H1 (cell line): Measurements from ENCODE around the gene AIFM3. TPM values are rescaled to one million over a fixed set of nuclear protein-coding genes. Genes with fewer than 3 reads are reported as not detected.
A peak's percentile ranks its signal among the peaks of the same experiment; 100 is the strongest.

Experiments
- CTCF ChIA-PET: fragments of 300-600 bp; sonication (Branson Sonifier 250); formaldehyde crosslinking; loops from one replicate; lab custom pipeline; 2021; ENCODE audit not compliant: partially characterized antibody; lab: Charles Lee
- POLR2A ChIA-PET: fragments of 300-600 bp; sonication (Branson Sonifier 250); formaldehyde crosslinking; loops from one replicate; lab custom pipeline; 2021; ENCODE audit warnings: inconsistent platforms; ENCODE audit not compliant: partially characterized antibody; lab: Charles Lee
- DNase-seq, 2 experiments: peaks; one replicate each; pipeline versions ENCODE4 v3.0.0 to v3.0.0-alpha.2; 2010 to 2022; ENCODE audit warnings: low spot score in 2 of 2, low read depth in 1 of 2, mixed read lengths in 1 of 2
- FAIRE-seq: peaks from 2 replicates; lab custom pipeline; 2011; peaks lifted over from hg19 to GRCh38; lab: Jason Lieb, UNC
- H2AFZ ChIP-seq: 2 replicates; pipeline ENCODE4 v1.8.1; 2012; ENCODE audit warnings: low read length, inconsistent platforms
- H2AK5ac ChIP-seq: 2 replicates; pipeline ENCODE4 v1.6.1; 2013; ENCODE audit warnings: low read depth, low read length
- H2BK120ac ChIP-seq: replicated peaks from 2 replicates; pipeline ENCODE3; 2013; ENCODE audit warnings: low read depth, low read length, inconsistent platforms
- H2BK12ac ChIP-seq: 2 replicates; pipeline ENCODE4 v1.6.1; 2013; ENCODE audit warnings: low read depth, low read length
- H2BK15ac ChIP-seq: 2 replicates; pipeline ENCODE4 v1.6.1; 2013; ENCODE audit warnings: low read length
- H2BK20ac ChIP-seq: 2 replicates; pipeline ENCODE4 v1.6.1; 2013; ENCODE audit warnings: low read length
- H2BK5ac ChIP-seq: 2 replicates; pipeline ENCODE4 v1.6.1; 2013; ENCODE audit warnings: low read depth, low read length
- H3K14ac ChIP-seq: 2 replicates; pipeline ENCODE4 v1.6.1; 2013; ENCODE audit warnings: inconsistent platforms; ENCODE audit not compliant: insufficient read length
- H3K18ac ChIP-seq: 2 replicates; pipeline ENCODE4 v1.6.1; 2013; ENCODE audit warnings: low read length; ENCODE audit errors: extremely low read depth
- H3K23ac ChIP-seq: 2 replicates; pipeline ENCODE4 v1.6.1; 2013; ENCODE audit warnings: inconsistent platforms; ENCODE audit not compliant: insufficient read length
- H3K23me2 ChIP-seq: 2 replicates; pipeline ENCODE4 v1.6.1; 2013; ENCODE audit warnings: low read depth, low read length
- H3K27ac ChIP-seq: 2 replicates; pipeline ENCODE4 v1.6.1; 2011; ENCODE audit warnings: low read depth, low read length, inconsistent platforms
- H3K27me3 ChIP-seq, 4 experiments: replicated peaks in 1 of 4; 1 replicate in 1 of 4; 2 replicates in 3 of 4; pipeline versions ENCODE4 v1.6.1 to v1.8.1; 2011 to 2013; ENCODE audit warnings: low read length in 3 of 4, mild to moderate bottlenecking in 3 of 4, inconsistent platforms in 2 of 4, mixed read lengths in 2 of 4, moderate library complexity in 1 of 4; ENCODE audit not compliant: control insufficient read depth in 3 of 4, insufficient read depth in 3 of 4; ENCODE audit errors: extremely low read depth in 1 of 4
- H3K36me3 ChIP-seq, 4 experiments: 2 replicates each; pipeline versions ENCODE4 v1.6.1 to v1.8.1; 2011 to 2013; ENCODE audit warnings: mild to moderate bottlenecking in 4 of 4, low read length in 3 of 4, moderate library complexity in 2 of 4, control low read depth in 1 of 4, inconsistent platforms in 1 of 4; ENCODE audit not compliant: insufficient read depth in 4 of 4, control insufficient read depth in 2 of 4
- H3K4ac ChIP-seq: replicated peaks from 2 replicates; pipeline ENCODE3; 2013; ENCODE audit warnings: low read length, low read depth, mixed read lengths, inconsistent platforms; ENCODE audit not compliant: insufficient read length
- H3K4me1 ChIP-seq, 4 experiments: replicated peaks in 1 of 4; 1 replicate in 1 of 4; 2 replicates in 3 of 4; pipeline versions ENCODE4 v1.6.1 to v1.8.1; 2011 to 2013; ENCODE audit warnings: low read length in 3 of 4, inconsistent platforms in 2 of 4, mixed read lengths in 1 of 4; ENCODE audit not compliant: insufficient read depth in 4 of 4, control insufficient read depth in 3 of 4
- H3K4me2 ChIP-seq, 2 experiments: 2 replicates each; pipeline versions ENCODE4 v1.6.1 to v1.8.1; 2011 to 2013; ENCODE audit warnings: low read depth in 2 of 2, low read length in 2 of 2, control low read depth in 1 of 2, inconsistent platforms in 1 of 2, mild to moderate bottlenecking in 1 of 2; ENCODE audit not compliant: insufficient read depth in 1 of 2
- H3K4me3 ChIP-seq, 4 experiments: fragments of 200-600, 300-600 bp in 1 of 4; sonication (generic), shearing (Covaris generic), sonication (Bioruptor Twin) in 1 of 4; 2 replicates each; pipeline versions ENCODE4 v1.5.1 to v1.8.1; 2011 to 2016; ENCODE audit warnings: low read length in 4 of 4, low read depth in 3 of 4, control low read depth in 2 of 4, inconsistent platforms in 2 of 4, mild to moderate bottlenecking in 2 of 4, mixed read lengths in 1 of 4, moderate library complexity in 1 of 4; ENCODE audit not compliant: insufficient read depth in 2 of 4; ENCODE audit errors: extremely low read depth in 1 of 4
- H3K56ac ChIP-seq: replicated peaks from 2 replicates; pipeline ENCODE3; 2013; ENCODE audit warnings: low read depth, mild to moderate bottlenecking, mixed read lengths, low read length, inconsistent platforms; ENCODE audit not compliant: insufficient read length
- H3K79me1 ChIP-seq: 2 replicates; pipeline ENCODE4 v1.6.1; 2013; ENCODE audit warnings: low read depth, low read length, control low read depth
- H3K79me2 ChIP-seq, 2 experiments: 2 replicates each; pipeline versions ENCODE4 v1.6.1 to v1.8.1; 2012 to 2013; ENCODE audit warnings: low read length in 2 of 2, mild to moderate bottlenecking in 2 of 2, inconsistent platforms in 1 of 2; ENCODE audit not compliant: insufficient read depth in 2 of 2, control insufficient read depth in 1 of 2
- H3K9ac ChIP-seq, 4 experiments: replicated peaks in 1 of 4; 1 replicate in 1 of 4; 2 replicates in 3 of 4; pipeline versions ENCODE4 v1.6.1 to v1.8.1; 2011 to 2013; ENCODE audit warnings: low read depth in 3 of 4, low read length in 3 of 4, control low read depth in 2 of 4, mild to moderate bottlenecking in 2 of 4, moderate library complexity in 2 of 4, inconsistent platforms in 1 of 4; ENCODE audit errors: extremely low read depth in 1 of 4
- H3K9me3 ChIP-seq, 2 experiments: 2 replicates each; pipeline versions ENCODE4 v1.6.1 to v1.8.1; 2012 to 2013; ENCODE audit warnings: mild to moderate bottlenecking in 2 of 2, moderate library complexity in 2 of 2, control low read depth in 1 of 2, inconsistent platforms in 1 of 2, low read depth in 1 of 2, low read length in 1 of 2, mixed read lengths in 1 of 2; ENCODE audit not compliant: insufficient read depth in 2 of 2
- H4K20me1 ChIP-seq, 2 experiments: replicated peaks in 1 of 2; 2 replicates each; pipeline versions ENCODE3 to v1.8.1; 2011 to 2013; ENCODE audit warnings: inconsistent platforms in 2 of 2, low read length in 2 of 2, mild to moderate bottlenecking in 1 of 2; ENCODE audit not compliant: insufficient read depth in 2 of 2, control insufficient read depth in 1 of 2
- H4K5ac ChIP-seq: 2 replicates; pipeline ENCODE4 v1.6.1; 2013; ENCODE audit warnings: low read length, low read depth, mixed read lengths, inconsistent platforms; ENCODE audit not compliant: insufficient read length
- H4K8ac ChIP-seq: 2 replicates; pipeline ENCODE4 v1.8.0; 2013; ENCODE audit warnings: mild to moderate bottlenecking, moderate library complexity, low read length, inconsistent platforms; ENCODE audit not compliant: insufficient read depth; ENCODE audit errors: extremely low read depth
- H4K91ac ChIP-seq: replicated peaks from 2 replicates; pipeline ENCODE3; 2013; ENCODE audit warnings: low read length, mixed read lengths, inconsistent platforms; ENCODE audit not compliant: insufficient read length
- CEBPB ChIP-seq: IDR thresholded peaks from 2 replicates; pipeline ENCODE4 v1.6.1; 2012; ENCODE audit warnings: low read depth, low read length
- CHD1 ChIP-seq: IDR thresholded peaks from 2 replicates; pipeline ENCODE4 v1.6.1; 2012; ENCODE audit warnings: low read depth, low read length, improper control_type of control experiment
- POLR2AphosphoS5 ChIP-seq: IDR thresholded peaks from 2 replicates; pipeline ENCODE4 v1.6.1; 2011; ENCODE audit warnings: low read depth, low read length
- WGBS, 2 experiments: shearing (Covaris generic) in 1 of 2; methylation state at CpG; one replicate each; pipeline versions ENCODE4 v1.1.6 to v1.1.7; 2013 to 2015; ENCODE audit warnings: low lambda C conversion rate in 2 of 2, mixed read lengths in 2 of 2, inconsistent platforms in 1 of 2, low coverage in 1 of 2, missing lambda C conversion rate in 1 of 2; ENCODE audit not compliant: insufficient replicate concordance in 2 of 2, insufficient coverage in 1 of 2, insufficient read length in 1 of 2; ENCODE audit errors: extremely low coverage in 1 of 2, missing lambda C conversion rate in 1 of 2; 5-methylcytosine and 5-hydroxymethylcytosine counted together
- polyA plus RNA-seq, 7 experiments: library from polyadenylated mRNA; depleted of rRNA in 3 of 7; stranded (reverse) in 5 of 7; unstranded in 2 of 7; fragments of >200 nt in 5 of 7; fragments of 200-250 nt in 2 of 7; gene quantifications; 1 replicate in 5 of 7; 2 replicates in 1 of 7; 4 replicates in 1 of 7; pipeline versions ENCODE4 v1.2.1 to v1.2.3, GENCODE V29; 2011 to 2013; ENCODE audit warnings: missing spikeins in 2 of 7, mixed read lengths in 2 of 7
- total RNA-seq: library from RNA; stranded (reverse); fragmentation: NEBNext Ultra II Directional; extraction: Animal tissue kit (Norgen Biotek cat#: 25700); gene quantifications from 2 replicates; pipeline ENCODE4 v1.2.1, GENCODE V29; 2021

Gene AIFM3
- total and polyA plus RNA-seq, 2 of the 8 experiments (the other 6 are each of a cell fraction or from before 2014, with no cell fraction given): 0.86 to 1.4 TPM

- H2BK15ac ChIP-seq: no peak overlapping the region
- no peak overlapping the region for H3K4me2 ChIP-seq
- DNase-seq: no peak
- peaks cover 0 to 12% (median 8%) of the 10 kb centered on the region in 4 experiments; a peak in 5 of 7 replicates for H3K4me1 ChIP-seq
- peaks cover 2% of the 10 kb centered on the region; the same call in 1 of the 2 replicates for H3K79me1 ChIP-seq
- no peak overlapping the region for H2BK5ac ChIP-seq
- no peak overlapping the region for H3K4ac ChIP-seq
- H2BK20ac ChIP-seq: no peak overlapping the region
- no peak overlapping the region for H3K9ac ChIP-seq
- no peak overlapping the region for H3K4me3 ChIP-seq
- H3K14ac ChIP-seq: no peak overlapping the region
- no peak overlapping the region for H3K56ac ChIP-seq
- no peak overlapping the region for H3K18ac ChIP-seq
- H3K27ac ChIP-seq: no peak overlapping the region
- CTCF ChIA-PET: interaction anchor here (0.7 to 1.7 kb wide), 6 partner anchors 9 to 113 kb away, joined by 3 to 6 read pairs (median 4); no protein-coding TSS in a partner anchor
- POLR2A ChIA-PET: interaction anchor here (0.8 to 5.5 kb wide), 8 partner anchors 8 to 45 kb away, joined by 3 to 45 read pairs (median 4); partner anchors contain the start of gene LZTR1
- H3K9me3 ChIP-seq: no peaks in the 10 kb centered on the region
- TF ChIP-seq CEBPB (no peak), CHD1 (no peak), POLR2AphosphoS5 (peak; percentile 56; the same call in 1 of the 2 replicates)
- TF ChIP-seq, all 59 proteins: peak for 1
- Histone ChIP-seq H4K91ac (no peak overlapping the region), H2AFZ (no peak overlapping the region), H4K8ac (no peak overlapping the region), H3K27me3 (no peaks in the 10 kb centered on the region), H4K5ac (no peak overlapping the region), H2BK120ac (no peak overlapping the region), H3K23me2 (peaks cover 12% of the 10 kb centered on the region; the same call in 1 of the 2 replicates), H3K23ac (no peak overlapping the region), H2AK5ac (no peak overlapping the region), H3K36me3 (peaks cover 2 to 7% (median 5%) of the 10 kb centered on the region in 4 experiments; a peak in 5 of 8 replicates), H3K79me2 (no peaks in the 10 kb centered on the region; a peak in 1 of 4 replicates), H4K20me1 (peaks cover 6 to 10% of the 10 kb centered on the region in 2 experiments), H2BK12ac (no peak overlapping the region)
- FAIRE-seq: no peak
- 84% methylated on average over 7 of the region's 7 CpGs; no CpG with 5 or more reads in 1 of the 2 experiments for WGBS, 2 experiments
Observed at GRCh38 chr22:20998411-20999336, 31.6 kb downstream of the AIFM3 start.
